ENCODE measurements around the gene ZBP1.

DNA sequence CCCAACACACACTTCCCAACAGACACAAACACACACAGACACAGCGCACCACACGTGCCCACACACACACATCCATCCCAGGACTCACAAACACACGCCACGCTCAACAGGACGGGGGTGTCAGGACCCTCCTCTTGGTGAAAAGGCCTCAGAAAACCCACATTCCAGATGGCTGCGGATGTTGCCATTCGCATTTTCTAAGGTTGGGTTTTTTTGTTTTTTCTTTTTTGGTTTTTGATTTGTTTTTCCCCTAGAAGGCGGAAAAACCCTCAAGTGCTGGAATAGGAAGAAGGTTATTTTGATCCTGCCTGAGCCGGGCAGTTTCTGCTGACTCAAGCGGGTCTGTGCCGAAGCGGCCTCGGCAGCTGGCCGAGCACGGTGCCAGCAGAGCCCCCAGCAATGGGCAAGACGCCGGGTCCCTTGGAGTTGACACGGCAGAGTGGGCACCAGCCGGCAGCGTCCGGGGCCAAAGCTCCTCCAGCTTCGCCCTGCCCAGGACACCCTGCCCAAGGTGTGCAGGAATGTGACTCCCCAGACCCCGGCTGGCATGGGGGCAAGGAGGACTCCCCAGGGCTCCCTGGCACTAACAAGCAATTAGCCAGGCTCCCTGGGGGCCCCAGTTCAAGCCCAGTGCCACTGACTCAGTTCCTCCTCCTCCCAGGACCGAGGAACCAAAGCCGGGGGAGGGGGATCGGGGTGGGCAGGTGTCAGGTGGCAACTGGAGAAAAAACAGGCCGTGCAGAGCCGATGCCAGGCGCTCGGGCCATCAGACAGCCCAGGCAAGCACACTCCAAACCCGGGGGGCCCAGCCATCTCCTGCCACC, 40.9 kb upstream of the ZBP1 start:
- TF ChIP-seq, protein P1, sequence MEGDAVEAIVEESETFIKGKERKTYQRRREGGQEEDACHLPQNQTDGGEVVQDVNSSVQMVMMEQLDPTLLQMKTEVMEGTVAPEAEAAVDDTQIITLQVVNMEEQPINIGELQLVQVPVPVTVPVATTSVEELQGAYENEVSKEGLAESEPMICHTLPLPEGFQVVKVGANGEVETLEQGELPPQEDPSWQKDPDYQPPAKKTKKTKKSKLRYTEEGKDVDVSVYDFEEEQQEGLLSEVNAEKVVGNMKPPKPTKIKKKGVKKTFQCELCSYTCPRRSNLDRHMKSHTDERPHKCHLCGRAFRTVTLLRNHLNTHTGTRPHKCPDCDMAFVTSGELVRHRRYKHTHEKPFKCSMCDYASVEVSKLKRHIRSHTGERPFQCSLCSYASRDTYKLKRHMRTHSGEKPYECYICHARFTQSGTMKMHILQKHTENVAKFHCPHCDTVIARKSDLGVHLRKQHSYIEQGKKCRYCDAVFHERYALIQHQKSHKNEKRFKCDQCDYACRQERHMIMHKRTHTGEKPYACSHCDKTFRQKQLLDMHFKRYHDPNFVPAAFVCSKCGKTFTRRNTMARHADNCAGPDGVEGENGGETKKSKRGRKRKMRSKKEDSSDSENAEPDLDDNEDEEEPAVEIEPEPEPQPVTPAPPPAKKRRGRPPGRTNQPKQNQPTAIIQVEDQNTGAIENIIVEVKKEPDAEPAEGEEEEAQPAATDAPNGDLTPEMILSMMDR (IDR thresholded peaks at IDR 0.05): no peak
- TF ChIP-seq POLR2A (IDR thresholded peaks at IDR 0.05): no peak
